Neural crest cell (in vitro differentiated cells): ENCODE results near the gene HRC. TPM values are rescaled to one million over a fixed set of nuclear protein-coding genes. Genes with fewer than 3 reads are reported as not detected.
"Not testable (repeated sequence)": the region's sequence is repeated elsewhere in the genome, so short reads cannot be mapped to it uniquely, and the experiment has no call there.

Experiments used
- DNase-seq: peaks from one replicate; pipeline ENCODE4 v3.0.0; 2021; ENCODE audit warnings: low read depth, mixed read lengths, low spot score
- H3K27ac Mint-ChIP-seq: one replicate; pipeline ENCODE4 v1.8.0; 2021; ENCODE audit warnings: mild to moderate bottlenecking, mixed read lengths; ENCODE audit not compliant: unreplicated experiment
- H3K27me3 Mint-ChIP-seq: 2 replicates; pipeline ENCODE4 v1.8.0; 2021; ENCODE audit warnings: low read depth, mild to moderate bottlenecking, mixed read lengths
- H3K36me3 Mint-ChIP-seq: 2 replicates; pipeline ENCODE4 v1.8.0; 2021; ENCODE audit warnings: low read depth, mild to moderate bottlenecking, mixed read lengths
- H3K4me1 Mint-ChIP-seq: 2 replicates; pipeline ENCODE4 v1.8.0; 2021; ENCODE audit warnings: mixed read lengths
- H3K4me3 Mint-ChIP-seq: one replicate; pipeline ENCODE4 v1.8.0; 2021; ENCODE audit warnings: mild to moderate bottlenecking, mixed read lengths
- H3K9me3 Mint-ChIP-seq: 2 replicates; pipeline ENCODE4 v1.8.0; 2021; ENCODE audit warnings: mixed read lengths
- total RNA-seq: library from RNA; stranded (reverse); gene quantifications from 2 replicates; pipeline ENCODE4 v1.2.1, GENCODE V29; 2021
- TF ChIP-seq, protein P1 (sequence below): fragments of 200-600 bp; sonication (generic); conservative IDR thresholded peaks from 2 replicates; pipeline ENCODE4 v1.5.0; 2021; ENCODE audit warnings: antibody characterized with exemption, mild to moderate bottlenecking

Gene HRC
- total RNA-seq, 1 donor from 2014 or later, result 0.84 TPM

DNA sequence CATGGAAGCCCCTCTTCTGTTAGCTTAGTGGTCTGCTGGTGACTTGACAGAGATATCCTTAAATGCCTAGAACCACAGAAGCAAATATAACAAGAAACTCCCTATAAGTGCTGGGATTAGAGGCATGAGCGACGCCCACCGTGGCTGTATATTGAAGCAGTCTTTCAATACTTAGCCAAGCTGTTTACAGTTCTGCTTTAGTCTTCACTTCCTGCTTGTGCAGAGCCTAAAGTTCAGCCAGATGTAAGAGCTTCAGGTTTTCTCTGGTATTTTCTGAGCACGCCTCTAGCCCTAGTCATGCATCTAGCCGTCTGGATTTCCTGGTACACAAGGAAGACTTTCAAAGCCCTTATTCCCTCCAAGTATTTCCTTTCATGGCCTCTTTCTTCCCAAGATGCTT, 30.9 kb upstream of the HRC start:
- peaks cover 10% of the 10 kb centered on the region for H3K4me1 Mint-ChIP-seq
- H3K27ac Mint-ChIP-seq, result no peak overlapping the region
- H3K27me3 Mint-ChIP-seq, result no peaks in the 10 kb centered on the region
- DNase-seq, result no peak
- no peak overlapping the region for H3K4me3 Mint-ChIP-seq
- H3K36me3 Mint-ChIP-seq, result peaks cover 12% of the 10 kb centered on the region
- peaks cover 10% of the 10 kb centered on the region for H3K9me3 Mint-ChIP-seq
- TF ChIP-seq, protein P1, sequence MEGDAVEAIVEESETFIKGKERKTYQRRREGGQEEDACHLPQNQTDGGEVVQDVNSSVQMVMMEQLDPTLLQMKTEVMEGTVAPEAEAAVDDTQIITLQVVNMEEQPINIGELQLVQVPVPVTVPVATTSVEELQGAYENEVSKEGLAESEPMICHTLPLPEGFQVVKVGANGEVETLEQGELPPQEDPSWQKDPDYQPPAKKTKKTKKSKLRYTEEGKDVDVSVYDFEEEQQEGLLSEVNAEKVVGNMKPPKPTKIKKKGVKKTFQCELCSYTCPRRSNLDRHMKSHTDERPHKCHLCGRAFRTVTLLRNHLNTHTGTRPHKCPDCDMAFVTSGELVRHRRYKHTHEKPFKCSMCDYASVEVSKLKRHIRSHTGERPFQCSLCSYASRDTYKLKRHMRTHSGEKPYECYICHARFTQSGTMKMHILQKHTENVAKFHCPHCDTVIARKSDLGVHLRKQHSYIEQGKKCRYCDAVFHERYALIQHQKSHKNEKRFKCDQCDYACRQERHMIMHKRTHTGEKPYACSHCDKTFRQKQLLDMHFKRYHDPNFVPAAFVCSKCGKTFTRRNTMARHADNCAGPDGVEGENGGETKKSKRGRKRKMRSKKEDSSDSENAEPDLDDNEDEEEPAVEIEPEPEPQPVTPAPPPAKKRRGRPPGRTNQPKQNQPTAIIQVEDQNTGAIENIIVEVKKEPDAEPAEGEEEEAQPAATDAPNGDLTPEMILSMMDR, result no peak

DNA sequence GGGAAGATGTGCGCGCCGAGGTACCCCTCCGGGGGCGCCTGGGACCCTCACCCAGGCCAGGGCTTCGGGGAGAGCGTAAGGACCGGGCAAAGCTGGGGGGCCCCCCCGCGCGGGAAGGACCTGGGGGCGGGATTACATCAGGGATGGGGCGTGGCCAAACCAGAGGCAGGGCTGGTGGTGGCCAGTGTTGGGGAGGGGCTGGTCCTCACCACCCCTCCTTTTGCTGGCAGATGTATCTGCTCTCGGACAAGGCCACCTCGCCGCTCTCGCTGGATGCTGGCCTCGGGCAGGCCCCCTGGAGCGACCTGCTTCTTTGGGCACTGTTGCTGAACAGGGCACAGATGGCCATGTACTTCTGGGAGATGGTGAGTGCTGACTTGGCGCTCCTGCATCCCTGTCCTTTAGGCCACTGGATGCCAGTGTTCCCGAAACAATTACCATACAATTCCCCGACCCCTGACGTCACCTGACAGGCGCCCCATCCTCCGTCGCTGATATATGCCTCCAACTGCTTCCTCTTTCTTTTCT, 27.7 kb upstream of the HRC start:
- H3K4me1 Mint-ChIP-seq, result no peaks in the 10 kb centered on the region
- TF ChIP-seq, protein P1, result no peak

DNA sequence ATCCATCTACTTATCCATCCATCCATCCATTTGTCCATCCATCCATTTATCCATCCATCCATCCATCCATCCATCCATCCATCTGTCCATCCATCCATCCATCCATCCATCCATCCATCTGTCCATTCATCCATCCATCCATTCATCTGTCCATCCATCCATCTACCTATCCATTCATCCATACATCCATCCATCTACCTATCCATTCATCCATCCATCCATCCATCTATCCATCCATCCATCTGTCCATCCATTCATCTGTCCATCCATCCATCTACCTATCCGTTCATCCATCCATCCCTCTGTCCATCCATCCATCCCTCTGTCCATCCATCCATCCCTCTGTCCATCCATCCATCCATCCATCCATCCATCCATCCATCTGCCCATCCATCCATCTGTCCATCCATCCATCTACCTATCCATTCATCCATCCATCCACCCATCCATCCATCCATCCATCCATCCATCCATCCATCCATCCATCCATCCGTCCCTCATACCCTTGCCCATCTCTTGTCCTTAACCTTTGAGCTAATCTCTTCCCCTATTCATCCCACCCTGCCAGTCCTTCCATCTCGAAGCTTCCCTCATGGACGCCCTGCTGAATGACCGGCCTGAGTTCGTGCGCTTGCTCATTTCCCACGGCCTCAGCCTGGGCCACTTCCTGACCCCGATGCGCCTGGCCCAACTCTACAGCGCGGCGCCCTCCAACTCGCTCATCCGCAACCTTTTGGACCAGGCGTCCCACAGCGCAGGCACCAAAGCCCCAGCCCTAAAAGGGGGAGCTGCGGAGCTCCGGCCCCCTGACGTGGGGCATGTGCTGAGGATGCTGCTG, 27.0 kb upstream of the HRC start:
- H3K4me3 Mint-ChIP-seq, H3K4me1 Mint-ChIP-seq, H3K27ac Mint-ChIP-seq, DNase-seq, H3K9me3 Mint-ChIP-seq, H3K27me3 Mint-ChIP-seq: not testable (repeated sequence)
- H3K36me3 Mint-ChIP-seq, result peaks cover 12% of the 10 kb centered on the region

More for the DNA sequence above, 27.7 kb upstream of the HRC start:
- DNase-seq, result no peak
- Mint-ChIP-seq H3K27me3 (no peaks in the 10 kb centered on the region), H3K27ac (no peak overlapping the region), H3K4me3 (no peak overlapping the region), H3K9me3 (peaks cover 10% of the 10 kb centered on the region), H3K36me3 (peaks cover 12% of the 10 kb centered on the region)

DNA sequence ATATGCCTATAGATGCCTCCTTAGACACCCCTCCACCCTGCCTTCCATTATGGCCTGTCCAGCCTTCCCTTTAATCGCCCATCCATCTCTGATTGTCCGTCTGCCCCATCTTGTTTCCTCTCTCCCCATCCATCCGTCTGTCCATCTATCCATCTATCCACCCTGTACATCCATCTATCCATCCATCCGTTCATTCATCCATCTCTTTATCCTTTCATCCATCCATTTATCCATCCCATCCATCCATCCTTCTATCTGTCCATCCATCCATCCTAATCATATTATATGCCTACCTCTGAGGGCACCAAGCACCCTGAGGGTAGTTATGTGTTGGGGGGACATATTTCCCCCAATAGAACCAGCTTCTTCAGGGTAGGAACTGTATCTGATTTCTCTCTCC, 25.5 kb upstream of the HRC start:
- H3K27ac Mint-ChIP-seq, result no peak overlapping the region
- H3K9me3 Mint-ChIP-seq, result peaks cover 10% of the 10 kb centered on the region
- TF ChIP-seq, protein P1, result no peak

DNA sequence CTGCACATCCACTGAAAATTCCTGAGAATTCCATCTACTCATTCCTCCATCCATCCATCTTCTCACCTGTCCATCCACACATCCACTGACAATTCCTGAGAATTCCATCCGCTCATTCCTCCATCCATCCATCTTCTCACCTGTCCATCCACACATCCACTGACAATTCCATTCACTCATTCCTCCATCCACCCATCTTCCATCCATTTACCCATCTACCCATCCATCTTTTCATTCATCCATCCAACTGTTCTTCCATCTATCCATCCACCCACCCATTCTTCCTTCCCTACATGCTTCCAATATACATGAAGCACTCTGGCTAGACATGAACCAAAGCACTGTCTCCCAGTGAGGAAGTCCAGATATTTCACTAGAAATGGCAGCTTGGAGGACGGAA, 18.0 kb upstream of the HRC start:
- TF ChIP-seq, protein P1, result no peak
- no peaks in the 10 kb centered on the region for H3K27me3 Mint-ChIP-seq
- peaks cover 3% of the 10 kb centered on the region for H3K36me3 Mint-ChIP-seq
- no peak overlapping the region for H3K27ac Mint-ChIP-seq
- DNase-seq, result no peak
- no peak overlapping the region for H3K4me3 Mint-ChIP-seq
- H3K4me1 Mint-ChIP-seq, result no peaks in the 10 kb centered on the region
- no peaks in the 10 kb centered on the region for H3K9me3 Mint-ChIP-seq

More for the DNA sequence above, 25.5 kb upstream of the HRC start:
- Mint-ChIP-seq H3K36me3 (peaks cover 12% of the 10 kb centered on the region), H3K27me3 (no peaks in the 10 kb centered on the region), H3K4me3 (no peak overlapping the region), H3K4me1 (no peaks in the 10 kb centered on the region)
- DNase-seq, result no peak

DNA sequence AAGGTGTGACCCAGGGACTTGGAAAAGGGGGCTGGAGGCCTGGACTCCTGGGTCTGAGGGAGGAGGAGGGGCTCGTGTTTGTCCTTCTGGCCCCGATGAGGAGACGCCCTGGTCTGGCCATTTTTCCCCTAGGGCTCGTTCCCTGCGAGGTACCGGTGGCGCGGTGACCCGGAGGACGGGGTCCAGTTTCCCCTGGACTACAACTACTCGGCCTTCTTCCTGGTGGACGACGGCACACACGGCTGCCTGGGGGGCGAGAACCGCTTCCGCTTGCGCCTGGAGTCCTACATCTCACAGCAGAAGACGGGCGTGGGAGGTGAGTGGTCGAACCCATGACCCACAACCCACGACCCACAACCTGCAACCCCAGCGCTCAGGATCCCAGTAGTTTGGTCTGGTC, 13.2 kb upstream of the HRC start:
- Mint-ChIP-seq H3K4me1 (no peaks in the 10 kb centered on the region), H3K27me3 (peaks cover 3% of the 10 kb centered on the region)
- TF ChIP-seq, protein P1, result no peak

More for the DNA sequence above, 13.2 kb upstream of the HRC start:
- no peak for DNase-seq
- H3K9me3 Mint-ChIP-seq, result no peaks in the 10 kb centered on the region
- H3K4me3 Mint-ChIP-seq, result no peak overlapping the region
- H3K36me3 Mint-ChIP-seq, result peaks cover 3% of the 10 kb centered on the region
- H3K27ac Mint-ChIP-seq, result no peak overlapping the region
